Measurements from ENCODE around the gene ABCF2. TPM values are rescaled to one million over a fixed set of nuclear protein-coding genes. Genes with fewer than 3 reads are reported as not detected.

Gene ABCF2
- total and polyA plus RNA-seq, 12 donors: 13.0 to 35.2 (median 29.5) TPM

DNA sequence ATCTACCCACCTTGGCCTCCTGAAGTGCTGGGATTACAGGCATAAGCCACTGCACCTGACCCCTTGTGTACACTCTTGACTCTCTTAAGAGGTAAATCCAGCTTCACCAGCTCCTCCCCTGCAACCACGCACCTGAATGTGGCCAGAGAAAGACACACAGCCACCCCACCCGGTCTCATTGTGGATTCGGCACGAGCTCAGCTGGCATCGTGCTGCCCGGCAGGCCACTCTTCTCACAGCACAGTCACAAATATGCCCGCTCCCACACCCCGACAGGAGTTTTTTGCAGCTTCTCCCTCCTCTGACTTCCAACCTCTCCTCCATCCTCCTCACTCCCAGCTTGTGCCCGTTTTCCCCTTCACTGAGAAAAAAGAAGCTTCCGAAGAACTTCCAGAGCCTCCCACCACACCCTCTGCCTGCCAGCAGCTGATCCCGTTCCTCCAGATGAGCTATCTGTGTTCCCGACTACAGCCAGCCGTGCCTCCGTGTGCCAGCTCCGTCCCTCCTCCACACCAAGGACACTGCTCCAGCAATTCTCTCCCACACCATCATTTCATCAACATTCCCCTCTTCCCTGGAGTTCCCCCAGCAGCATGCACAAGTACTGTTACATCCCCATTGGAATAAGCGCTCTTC lies 29.5 kb upstream of the ABCF2 start:
- TF ChIP-seq, protein P1, sequence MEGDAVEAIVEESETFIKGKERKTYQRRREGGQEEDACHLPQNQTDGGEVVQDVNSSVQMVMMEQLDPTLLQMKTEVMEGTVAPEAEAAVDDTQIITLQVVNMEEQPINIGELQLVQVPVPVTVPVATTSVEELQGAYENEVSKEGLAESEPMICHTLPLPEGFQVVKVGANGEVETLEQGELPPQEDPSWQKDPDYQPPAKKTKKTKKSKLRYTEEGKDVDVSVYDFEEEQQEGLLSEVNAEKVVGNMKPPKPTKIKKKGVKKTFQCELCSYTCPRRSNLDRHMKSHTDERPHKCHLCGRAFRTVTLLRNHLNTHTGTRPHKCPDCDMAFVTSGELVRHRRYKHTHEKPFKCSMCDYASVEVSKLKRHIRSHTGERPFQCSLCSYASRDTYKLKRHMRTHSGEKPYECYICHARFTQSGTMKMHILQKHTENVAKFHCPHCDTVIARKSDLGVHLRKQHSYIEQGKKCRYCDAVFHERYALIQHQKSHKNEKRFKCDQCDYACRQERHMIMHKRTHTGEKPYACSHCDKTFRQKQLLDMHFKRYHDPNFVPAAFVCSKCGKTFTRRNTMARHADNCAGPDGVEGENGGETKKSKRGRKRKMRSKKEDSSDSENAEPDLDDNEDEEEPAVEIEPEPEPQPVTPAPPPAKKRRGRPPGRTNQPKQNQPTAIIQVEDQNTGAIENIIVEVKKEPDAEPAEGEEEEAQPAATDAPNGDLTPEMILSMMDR (IDR thresholded peaks at IDR 0.05): no peak
- no peak overlapping the region for H3K27ac ChIP-seq
- no peak overlapping the region for H3K4me3 ChIP-seq
- DNase-seq (no peak), ATAC-seq (peak in 1 of 8 donors; percentile 28)
- intact Hi-C loops (cut with DNase I): no loop called here
- H3K36me3 ChIP-seq: no peaks in the 10 kb centered on the region
- H3K4me1 ChIP-seq: peaks cover 0 to 44% (median 29%) of the 10 kb centered on the region in 9 donors
- no peaks in the 10 kb centered on the region for H3K9me3 ChIP-seq
- H3K27me3 ChIP-seq: peaks cover 0 to 36% (median 13%) of the 10 kb centered on the region in 7 donors
- WGBS, 2 donors: 39 to 43% methylated on average over 16 of the region's 16 CpGs

DNA sequence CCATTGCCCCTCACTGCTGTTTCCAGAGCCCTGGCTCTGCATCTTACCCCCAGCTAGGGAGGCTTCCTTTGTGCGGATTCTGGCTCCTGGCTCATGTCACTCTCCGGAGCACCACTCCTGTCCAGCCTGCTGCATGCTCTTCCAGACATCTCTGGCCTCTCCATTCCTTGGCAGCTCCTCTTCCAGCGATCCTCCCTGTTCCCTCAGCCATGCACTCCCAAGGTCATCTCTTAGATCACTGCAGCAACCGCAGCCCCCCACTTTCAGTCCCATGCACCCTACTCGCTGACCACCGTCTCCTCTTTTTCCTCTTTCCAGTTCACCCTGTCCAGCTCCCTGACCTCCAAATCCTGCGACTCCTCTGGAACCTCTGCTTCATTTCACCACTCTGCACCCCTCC lies 28.4 kb upstream of the ABCF2 start:
- intact Hi-C loops (cut with DNase I): no loop called here
- DNase-seq: no peak
- WGBS, 2 donors: 62% methylated on average over 7 of the region's 7 CpGs

DNA sequence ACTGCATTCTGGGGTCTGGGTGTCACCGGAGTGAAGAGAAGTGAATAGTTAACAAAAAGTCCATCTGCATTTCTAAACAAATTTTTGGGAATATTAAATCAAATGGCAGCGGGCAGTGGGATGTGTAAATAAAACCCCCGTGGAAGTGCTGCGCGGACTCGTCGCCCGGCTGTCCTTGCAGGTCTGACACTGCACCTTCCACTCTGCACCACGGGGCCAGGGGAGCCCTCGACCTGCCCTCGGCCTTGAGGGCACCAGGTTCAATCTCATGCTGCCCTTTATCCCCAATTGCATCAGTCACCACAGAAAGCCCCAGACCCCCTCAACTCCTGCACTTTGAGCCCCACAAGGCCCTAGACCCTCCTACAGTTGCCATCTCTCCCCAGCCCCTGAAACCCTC lies 27.8 kb upstream of the ABCF2 start:
- intact Hi-C loops (cut with DNase I): loop anchor here in 1 of 10 donors (5.0 kb wide), 1 partner anchor 47 kb away; no protein-coding TSS in a partner anchor

More for the DNA sequence above, 28.4 kb upstream of the ABCF2 start:
- Histone ChIP-seq H3K36me3 (no peaks in the 10 kb centered on the region), H3K27me3 (peaks cover 0 to 40% (median 5%) of the 10 kb centered on the region in 7 donors), H3K4me3 (no peak overlapping the region), H3K4me1 (peaks cover 0 to 50% (median 34%) of the 10 kb centered on the region in 9 donors), H3K9me3 (no peaks in the 10 kb centered on the region), H3K27ac (no peak overlapping the region)
- TF ChIP-seq, protein P1 (IDR thresholded peaks at IDR 0.05): no peak
- no peak for ATAC-seq

DNA sequence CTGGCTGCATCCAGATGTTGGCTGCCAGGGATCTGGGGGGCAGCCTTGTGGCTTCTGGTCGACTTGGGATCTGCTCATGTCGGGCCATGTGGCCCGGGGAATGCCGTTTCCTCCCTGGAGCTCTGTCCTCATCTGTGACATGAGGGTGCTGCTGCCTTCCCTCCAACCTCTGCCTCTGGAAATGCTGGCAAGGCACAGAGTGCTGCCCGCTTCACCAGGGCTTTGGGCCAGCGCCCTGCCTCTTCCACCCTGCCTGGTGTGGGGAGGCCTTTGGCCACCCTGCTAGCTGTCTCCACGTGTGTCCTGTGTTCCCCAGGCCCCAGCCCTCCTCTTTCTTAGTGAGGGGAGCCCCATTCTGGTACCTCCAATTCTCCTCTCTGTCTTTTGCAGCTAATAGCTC lies 27.3 kb upstream of the ABCF2 start:
- peak in 1 of 2 donors; percentile 52 for DNase-seq
- Histone ChIP-seq H3K4me3 (no peak overlapping the region), H3K9me3 (no peaks in the 10 kb centered on the region), H3K36me3 (no peaks in the 10 kb centered on the region), H3K27me3 (peaks cover 0 to 46% (median 0%) of the 10 kb centered on the region in 7 donors), H3K4me1 (peaks cover 5 to 61% (median 44%) of the 10 kb centered on the region in 9 donors), H3K27ac (peak overlapping the region in 5 of 10 donors; percentile 25 to 98 (median 40))
- TF ChIP-seq, protein P1 (IDR thresholded peaks at IDR 0.05): no peak
- intact Hi-C loops (cut with DNase I): loop anchor here in 1 of 10 donors (5.0 kb wide), 1 partner anchor 48 kb away; no protein-coding TSS in a partner anchor
- peak in 7 of 8 donors; percentile 5 to 38 (median 23) for ATAC-seq
- WGBS, 2 donors: 45 to 53% methylated on average over 7 of the region's 7 CpGs

More for the DNA sequence above, 27.8 kb upstream of the ABCF2 start:
- no peak for DNase-seq
- Histone ChIP-seq H3K4me1 (peaks cover 5 to 55% (median 39%) of the 10 kb centered on the region in 9 donors), H3K9me3 (no peaks in the 10 kb centered on the region), H3K4me3 (no peak overlapping the region), H3K27ac (peak overlapping the region in 4 of 10 donors; percentile 25 to 42 (median 35)), H3K36me3 (no peaks in the 10 kb centered on the region), H3K27me3 (peaks cover 0 to 45% (median under 1%) of the 10 kb centered on the region in 7 donors)
- 89 to 91% methylated on average over 11 of the region's 11 CpGs for WGBS, 2 donors
- no peak for ATAC-seq
- TF ChIP-seq, protein P1 (IDR thresholded peaks at IDR 0.05): no peak

All from heart right ventricle (tissue), 16 donors.